ENCODE results near the gene TRAPPC3.

DNA sequence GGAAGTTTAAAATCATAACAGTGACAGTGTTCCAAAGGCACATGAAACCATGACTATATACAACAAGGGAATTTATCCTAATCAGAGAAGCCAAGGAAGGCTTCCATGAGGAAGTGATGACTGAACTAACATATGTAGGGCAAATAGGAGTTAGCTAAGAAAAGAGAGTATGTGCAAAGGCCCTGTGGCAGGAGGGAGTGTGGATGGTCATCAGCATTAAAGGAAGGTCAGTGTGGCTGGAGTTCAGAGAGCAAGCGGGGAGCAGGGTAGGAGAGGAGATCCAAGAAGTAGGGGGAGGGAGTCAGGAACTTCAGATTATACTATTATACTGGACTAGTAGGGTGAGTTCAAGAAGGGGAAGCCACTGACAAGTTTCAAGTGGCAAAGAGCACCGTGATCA is 15.1 kb upstream of the TRAPPC3 start:
- TF ChIP-seq, protein P1, sequence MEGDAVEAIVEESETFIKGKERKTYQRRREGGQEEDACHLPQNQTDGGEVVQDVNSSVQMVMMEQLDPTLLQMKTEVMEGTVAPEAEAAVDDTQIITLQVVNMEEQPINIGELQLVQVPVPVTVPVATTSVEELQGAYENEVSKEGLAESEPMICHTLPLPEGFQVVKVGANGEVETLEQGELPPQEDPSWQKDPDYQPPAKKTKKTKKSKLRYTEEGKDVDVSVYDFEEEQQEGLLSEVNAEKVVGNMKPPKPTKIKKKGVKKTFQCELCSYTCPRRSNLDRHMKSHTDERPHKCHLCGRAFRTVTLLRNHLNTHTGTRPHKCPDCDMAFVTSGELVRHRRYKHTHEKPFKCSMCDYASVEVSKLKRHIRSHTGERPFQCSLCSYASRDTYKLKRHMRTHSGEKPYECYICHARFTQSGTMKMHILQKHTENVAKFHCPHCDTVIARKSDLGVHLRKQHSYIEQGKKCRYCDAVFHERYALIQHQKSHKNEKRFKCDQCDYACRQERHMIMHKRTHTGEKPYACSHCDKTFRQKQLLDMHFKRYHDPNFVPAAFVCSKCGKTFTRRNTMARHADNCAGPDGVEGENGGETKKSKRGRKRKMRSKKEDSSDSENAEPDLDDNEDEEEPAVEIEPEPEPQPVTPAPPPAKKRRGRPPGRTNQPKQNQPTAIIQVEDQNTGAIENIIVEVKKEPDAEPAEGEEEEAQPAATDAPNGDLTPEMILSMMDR (conservative IDR thresholded peaks at IDR 0.05; ENCODE audit: low read length) = no peak
- TF ChIP-seq EZH2phosphoT487 (IDR thresholded peaks at IDR 0.05; ENCODE audit: borderline replicate concordance) = no peak

All from Loucy (cell line).